Measurements from ENCODE around the gene LTO1. TPM values are rescaled to one million over a fixed set of nuclear protein-coding genes. Genes with fewer than 3 reads are reported as not detected.

Gene LTO1
- total RNA-seq, 1 experiment from 2014 or later = 27.5 TPM

DNA sequence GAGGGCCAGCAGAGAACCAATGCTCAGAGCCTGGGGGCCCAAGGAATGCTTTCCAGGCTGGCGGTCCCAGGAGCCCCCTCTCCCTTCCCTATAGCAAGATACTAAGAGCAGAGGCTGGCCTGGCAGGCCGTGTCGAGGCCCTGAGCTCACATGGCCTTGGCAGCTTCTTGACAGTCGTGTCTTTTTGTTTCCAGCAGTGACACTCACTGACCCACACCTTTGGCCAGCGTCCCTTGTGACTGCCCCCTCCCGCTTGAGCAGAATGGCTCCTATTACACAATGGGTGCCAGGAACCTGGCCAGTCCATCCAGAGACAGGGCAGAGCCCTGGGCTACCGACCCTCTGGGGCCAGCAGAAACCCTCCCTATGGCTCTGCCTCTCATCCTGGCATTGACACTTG, 40.6 kb downstream of the LTO1 start (continued):
- TF ChIP-seq ZMAT4 (CRISPR knock-in tag; IDR thresholded peaks at IDR 0.05) (no peak), NFATC4 (CRISPR knock-in tag; IDR thresholded peaks at IDR 0.05) (no peak), ERG (CRISPR knock-in tag; IDR thresholded peaks at IDR 0.05) (no peak), ZNF219 (CRISPR knock-in tag; IDR thresholded peaks at IDR 0.05; ENCODE audit: borderline replicate concordance) (no peak)
- TF ChIP-seq, protein P1, sequence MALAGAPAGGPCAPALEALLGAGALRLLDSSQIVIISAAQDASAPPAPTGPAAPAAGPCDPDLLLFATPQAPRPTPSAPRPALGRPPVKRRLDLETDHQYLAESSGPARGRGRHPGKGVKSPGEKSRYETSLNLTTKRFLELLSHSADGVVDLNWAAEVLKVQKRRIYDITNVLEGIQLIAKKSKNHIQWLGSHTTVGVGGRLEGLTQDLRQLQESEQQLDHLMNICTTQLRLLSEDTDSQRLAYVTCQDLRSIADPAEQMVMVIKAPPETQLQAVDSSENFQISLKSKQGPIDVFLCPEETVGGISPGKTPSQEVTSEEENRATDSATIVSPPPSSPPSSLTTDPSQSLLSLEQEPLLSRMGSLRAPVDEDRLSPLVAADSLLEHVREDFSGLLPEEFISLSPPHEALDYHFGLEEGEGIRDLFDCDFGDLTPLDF (CRISPR knock-in tag; IDR thresholded peaks at IDR 0.05) = no peak

GRCh38 chr11:69634069-69634468, 41.1 kb downstream of the LTO1 start:
- Mint-ChIP-seq H3K36me3 (peaks cover 11% of the 10 kb centered on the region), H3K9me3 (peaks cover 20% of the 10 kb centered on the region), H3K27me3 (ENCODE audit: low read depth) (peaks cover 12% of the 10 kb centered on the region), H3K27ac (no peak overlapping the region), H3K4me1 (peaks cover 21% of the 10 kb centered on the region), H3K4me3 (no peak overlapping the region)
- DNase-seq (ENCODE audit: low spot score) = no peak
- ChIA-PET CTCF (interaction anchor here (1.1 to 1.8 kb wide), 4 partner anchors 13 to 341 kb away, joined by 3 to 4 read pairs (median 4); no protein-coding TSS in a partner anchor), POLR2A (no interaction called here)
- TF ChIP-seq ZNF232 (CRISPR knock-in tag; IDR thresholded peaks at IDR 0.05) = no peak
- no peak for TF ChIP-seq PREB (CRISPR knock-in tag; IDR thresholded peaks at IDR 0.05; ENCODE audit: borderline replicate concordance)
- TF ChIP-seq ZNF512 (CRISPR knock-in tag; IDR thresholded peaks at IDR 0.05; ENCODE audit: borderline replicate concordance) = no peak
- no peak for TF ChIP-seq CDX4 (CRISPR knock-in tag; IDR thresholded peaks at IDR 0.05; ENCODE audit: borderline replicate concordance)
- no peak for TF ChIP-seq HMGA2 (CRISPR knock-in tag; IDR thresholded peaks at IDR 0.05)
- TF ChIP-seq MAX (CRISPR knock-in tag; IDR thresholded peaks at IDR 0.05) = no peak
- TF ChIP-seq, protein P2, sequence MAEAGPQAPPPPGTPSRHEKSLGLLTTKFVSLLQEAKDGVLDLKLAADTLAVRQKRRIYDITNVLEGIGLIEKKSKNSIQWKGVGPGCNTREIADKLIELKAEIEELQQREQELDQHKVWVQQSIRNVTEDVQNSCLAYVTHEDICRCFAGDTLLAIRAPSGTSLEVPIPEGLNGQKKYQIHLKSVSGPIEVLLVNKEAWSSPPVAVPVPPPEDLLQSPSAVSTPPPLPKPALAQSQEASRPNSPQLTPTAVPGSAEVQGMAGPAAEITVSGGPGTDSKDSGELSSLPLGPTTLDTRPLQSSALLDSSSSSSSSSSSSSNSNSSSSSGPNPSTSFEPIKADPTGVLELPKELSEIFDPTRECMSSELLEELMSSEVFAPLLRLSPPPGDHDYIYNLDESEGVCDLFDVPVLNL (CRISPR knock-in tag; IDR thresholded peaks at IDR 0.05; ENCODE audit: borderline replicate concordance, low read depth) = no peak
- no peak for TF ChIP-seq ERG (CRISPR knock-in tag; IDR thresholded peaks at IDR 0.05)
- no peak for TF ChIP-seq ZNF121 (CRISPR knock-in tag; IDR thresholded peaks at IDR 0.05)
- TF ChIP-seq ATF1 (CRISPR knock-in tag; IDR thresholded peaks at IDR 0.05) = no peak
- TF ChIP-seq NFATC4 (CRISPR knock-in tag; IDR thresholded peaks at IDR 0.05) = no peak
- no peak for TF ChIP-seq ZNF671 (CRISPR knock-in tag; IDR thresholded peaks at IDR 0.05)
- no peak for TF ChIP-seq ELF4 (CRISPR knock-in tag; IDR thresholded peaks at IDR 0.05; ENCODE audit: low read depth)
- TF ChIP-seq SP1 (CRISPR knock-in tag; conservative IDR thresholded peaks at IDR 0.05) = no peak
- ATAC-seq = no peak
